ENCODE data around the gene APOA4.

DNA sequence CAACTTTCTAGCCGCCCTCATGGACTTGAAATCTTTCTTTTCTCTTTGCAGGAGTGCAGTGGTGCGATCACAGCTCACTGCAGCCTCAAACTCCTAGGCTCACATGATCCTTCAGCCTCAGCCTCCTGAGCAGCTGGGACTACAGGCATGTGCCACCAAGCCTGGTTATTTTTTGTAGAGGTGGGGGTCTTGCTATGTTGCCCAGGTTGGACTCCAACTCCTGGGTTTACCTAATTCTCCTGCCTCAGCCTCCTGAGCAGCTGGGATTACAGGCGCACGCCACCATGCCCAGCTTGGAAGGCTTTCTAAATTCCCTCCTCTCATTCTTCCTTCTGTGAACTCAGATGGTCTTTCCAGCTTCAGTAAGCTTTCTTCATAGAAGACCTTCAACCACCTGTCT, 19.0 kb upstream of the APOA4 start:
- TF ChIP-seq, protein P1, sequence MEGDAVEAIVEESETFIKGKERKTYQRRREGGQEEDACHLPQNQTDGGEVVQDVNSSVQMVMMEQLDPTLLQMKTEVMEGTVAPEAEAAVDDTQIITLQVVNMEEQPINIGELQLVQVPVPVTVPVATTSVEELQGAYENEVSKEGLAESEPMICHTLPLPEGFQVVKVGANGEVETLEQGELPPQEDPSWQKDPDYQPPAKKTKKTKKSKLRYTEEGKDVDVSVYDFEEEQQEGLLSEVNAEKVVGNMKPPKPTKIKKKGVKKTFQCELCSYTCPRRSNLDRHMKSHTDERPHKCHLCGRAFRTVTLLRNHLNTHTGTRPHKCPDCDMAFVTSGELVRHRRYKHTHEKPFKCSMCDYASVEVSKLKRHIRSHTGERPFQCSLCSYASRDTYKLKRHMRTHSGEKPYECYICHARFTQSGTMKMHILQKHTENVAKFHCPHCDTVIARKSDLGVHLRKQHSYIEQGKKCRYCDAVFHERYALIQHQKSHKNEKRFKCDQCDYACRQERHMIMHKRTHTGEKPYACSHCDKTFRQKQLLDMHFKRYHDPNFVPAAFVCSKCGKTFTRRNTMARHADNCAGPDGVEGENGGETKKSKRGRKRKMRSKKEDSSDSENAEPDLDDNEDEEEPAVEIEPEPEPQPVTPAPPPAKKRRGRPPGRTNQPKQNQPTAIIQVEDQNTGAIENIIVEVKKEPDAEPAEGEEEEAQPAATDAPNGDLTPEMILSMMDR (conservative IDR thresholded peaks at IDR 0.05): no peak
- TF ChIP-seq ZFX (IDR thresholded peaks at IDR 0.05): no peak
